Naive thymus-derived CD8-positive, alpha-beta T cell (primary cell): Measurements from ENCODE around the gene SLC51A. TPM values are rescaled to one million over a fixed set of nuclear protein-coding genes. Genes with fewer than 3 reads are reported as not detected.
A peak's percentile ranks its signal among the peaks of the same experiment; 100 is the strongest.

Experiments
- ATAC-seq, 2 donors: fragments of 150-1000 bp; cut with Tn5 transposase in 1 of 2; sonication (Bioruptor Pico), chemical (Tn5 transposase) in 1 of 2; 1 replicate in 1 of 2; 2 replicates in 1 of 2; pipeline ENCODE4 v1.10.0; 2021; ENCODE audit warnings: mild to moderate bottlenecking in 2 of 2, moderate library complexity in 2 of 2
- POLR2A ChIA-PET: fragments of 350-600 bp; sonication (Branson Sonifier 250); formaldehyde crosslinking; loops from one replicate; lab custom pipeline; 2021; ENCODE audit warnings: antibody characterized with exemption; lab: Charles Lee
- DNase-seq, 10 donors: peaks; one replicate each; pipeline versions ENCODE4 v3.0.0 to v3.0.0-alpha.2; 2020 to 2022
- H3K27ac Mint-ChIP-seq, 10 donors: one replicate each; pipeline ENCODE4 v1.8.0; 2020 to 2022; ENCODE audit warnings: mild to moderate bottlenecking in 10 of 10, mixed read lengths in 10 of 10, moderate library complexity in 4 of 10, inconsistent platforms in 1 of 10
- H3K27me3 Mint-ChIP-seq, 5 donors: one replicate each; pipeline ENCODE4 v1.8.0; 2021 to 2022; ENCODE audit warnings: mixed read lengths in 5 of 5
- H3K36me3 Mint-ChIP-seq, 3 donors: one replicate each; pipeline ENCODE4 v1.8.0; 2020 to 2022; ENCODE audit warnings: mixed read lengths in 3 of 3, mild to moderate bottlenecking in 2 of 3, inconsistent platforms in 1 of 3
- H3K4me1 Mint-ChIP-seq, 4 donors: one replicate each; pipeline ENCODE4 v1.8.0; 2021 to 2022; ENCODE audit warnings: mixed read lengths in 4 of 4
- H3K4me3 Mint-ChIP-seq, 10 donors: one replicate each; pipeline ENCODE4 v1.8.0; 2020 to 2022; ENCODE audit warnings: mild to moderate bottlenecking in 10 of 10, mixed read lengths in 10 of 10, moderate library complexity in 6 of 10, inconsistent platforms in 1 of 10
- H3K9me3 Mint-ChIP-seq, 9 donors: one replicate each; pipeline ENCODE4 v1.8.0; 2020 to 2022; ENCODE audit warnings: mixed read lengths in 9 of 9, mild to moderate bottlenecking in 3 of 9, inconsistent platforms in 1 of 9, moderate library complexity in 1 of 9
- polyA plus RNA-seq, 3 donors: library from polyadenylated mRNA; unstranded; fragments of 300-500 nt; fragmentation: Illumina TruSeq; gene quantifications; one replicate each; pipeline ENCODE4 v1.2.3, GENCODE V29; 2021
- total RNA-seq, 8 experiments: library from RNA in 2 of 8; stranded (reverse) in 2 of 8; gene quantifications; one replicate each; pipeline ENCODE4 v1.2.3 and lab custom pipeline; 2021 to 2026

SLC51A gene
- total and polyA plus RNA-seq, 5 experiments from 2014 or later: 0.67 to 0.89 TPM; not detected in 3

GRCh38 chr3:196220991-196221390 lies 4.7 kb downstream of the SLC51A start:
- H3K4me1 Mint-ChIP-seq: peaks cover 6 to 22% (median 15%) of the 10 kb centered on the region in 4 donors
- H3K9me3 Mint-ChIP-seq: no peaks in the 10 kb centered on the region
- H3K36me3 Mint-ChIP-seq: no peaks in the 10 kb centered on the region
- peak overlapping the region in 3 of 10 donors; percentile 15 to 81 (median 43) for H3K27ac Mint-ChIP-seq
- no peak overlapping the region for H3K4me3 Mint-ChIP-seq
- POLR2A ChIA-PET: no interaction called here
- no peak for ATAC-seq
- peaks cover 0 to 3% (median 0%) of the 10 kb centered on the region in 5 donors for H3K27me3 Mint-ChIP-seq
- no peak for DNase-seq

- Mint-ChIP-seq H3K27me3 (peaks cover 0 to 6% (median 0%) of the 10 kb centered on the region in 5 donors), H3K36me3 (no peaks in the 10 kb centered on the region), H3K4me1 (peaks cover 5 to 21% (median 14%) of the 10 kb centered on the region in 4 donors), H3K27ac (peak overlapping the region in 1 of 10 donors; percentile 11), H3K9me3 (no peaks in the 10 kb centered on the region), H3K4me3 (no peak overlapping the region)
- ATAC-seq: no peak
- no peak for DNase-seq
- POLR2A ChIA-PET: interaction anchor here (0.5 kb wide), 1 partner anchor 154 kb away, joined by 4 read pairs; no protein-coding TSS in a partner anchor
Measured at GRCh38 chr3:196222876-196223595, 6.7 kb downstream of the SLC51A start.

GRCh38 chr3:196225086-196225485 lies 8.8 kb downstream of the SLC51A start:
- ATAC-seq: no peak
- Mint-ChIP-seq H3K4me3 (no peak overlapping the region), H3K9me3 (no peaks in the 10 kb centered on the region), H3K36me3 (no peaks in the 10 kb centered on the region), H3K27ac (no peak overlapping the region), H3K27me3 (peaks cover 0 to 6% (median 0%) of the 10 kb centered on the region in 5 donors), H3K4me1 (peaks cover 0 to 5% (median 2%) of the 10 kb centered on the region in 4 donors)
- POLR2A ChIA-PET: interaction anchor here (0.6 kb wide), 1 partner anchor 10 kb away, joined by 3 read pairs; no protein-coding TSS in a partner anchor
- DNase-seq: no peak

- Mint-ChIP-seq H3K36me3 (no peaks in the 10 kb centered on the region), H3K9me3 (no peaks in the 10 kb centered on the region), H3K4me1 (peaks cover 0 to 3% (median under 1%) of the 10 kb centered on the region in 4 donors), H3K27me3 (peaks cover 0 to 6% (median 0%) of the 10 kb centered on the region in 5 donors), H3K4me3 (no peak overlapping the region), H3K27ac (no peak overlapping the region)
- DNase-seq: no peak
- ATAC-seq: no peak
- POLR2A ChIA-PET: no interaction called here
Measured at GRCh38 chr3:196225763-196226364, 9.5 kb downstream of the SLC51A start.

- POLR2A ChIA-PET: no interaction called here
- Mint-ChIP-seq H3K27ac (no peak overlapping the region), H3K27me3 (peaks cover 0 to 6% (median 0%) of the 10 kb centered on the region in 5 donors), H3K36me3 (no peaks in the 10 kb centered on the region), H3K4me1 (peaks cover 0 to 2% (median 0%) of the 10 kb centered on the region in 4 donors), H3K9me3 (no peaks in the 10 kb centered on the region), H3K4me3 (no peak overlapping the region)
- DNase-seq (no peak), ATAC-seq (no peak)
Measured at GRCh38 chr3:196227121-196227561, 10.8 kb downstream of the SLC51A start.

- Mint-ChIP-seq H3K36me3 (no peaks in the 10 kb centered on the region), H3K4me1 (peaks cover 0 to 2% (median 0%) of the 10 kb centered on the region in 4 donors), H3K9me3 (no peaks in the 10 kb centered on the region), H3K27ac (peak overlapping the region in 2 of 10 donors; percentile 35 to 39), H3K4me3 (no peak overlapping the region), H3K27me3 (peaks cover 0 to 6% (median 0%) of the 10 kb centered on the region in 5 donors)
- POLR2A ChIA-PET: no interaction called here
- DNase-seq (no peak), ATAC-seq (no peak)
Measured at GRCh38 chr3:196227629-196228493, 11.5 kb downstream of the SLC51A start.

GRCh38 chr3:196232154-196232881 lies 16.0 kb downstream of the SLC51A start:
- DNase-seq (no peak), ATAC-seq (no peak)
- no peaks in the 10 kb centered on the region for H3K9me3 Mint-ChIP-seq

GRCh38 chr3:196232882-196233251 lies 16.5 kb downstream of the SLC51A start:
- H3K9me3 Mint-ChIP-seq: no peaks in the 10 kb centered on the region
- DNase-seq (no peak), ATAC-seq (no peak)
- H3K27me3 Mint-ChIP-seq: no peaks in the 10 kb centered on the region
- H3K4me3 Mint-ChIP-seq: no peak overlapping the region
- H3K4me1 Mint-ChIP-seq: peaks cover 4 to 11% (median 9%) of the 10 kb centered on the region in 4 donors
- peak overlapping the region in 1 of 10 donors; percentile 8 for H3K27ac Mint-ChIP-seq
- H3K36me3 Mint-ChIP-seq: peaks cover 0 to 11% (median 0%) of the 10 kb centered on the region in 3 donors
- POLR2A ChIA-PET: no interaction called here

More at GRCh38 chr3:196232154-196232881, 16.0 kb downstream of the SLC51A start:
- Mint-ChIP-seq H3K4me3 (no peak overlapping the region), H3K4me1 (peaks cover 4 to 7% (median 6%) of the 10 kb centered on the region in 4 donors), H3K27ac (no peak overlapping the region), H3K27me3 (no peaks in the 10 kb centered on the region), H3K36me3 (peaks cover 0 to 7% (median 0%) of the 10 kb centered on the region in 3 donors)
- POLR2A ChIA-PET: no interaction called here

GRCh38 chr3:196235452-196236122 lies 19.3 kb downstream of the SLC51A start:
- POLR2A ChIA-PET: interaction anchor here (0.6 to 1.2 kb wide), 2 partner anchors 43 to 160 kb away, joined by 3 to 5 read pairs; no protein-coding TSS in a partner anchor
- no peak for DNase-seq
- no peaks in the 10 kb centered on the region for H3K27me3 Mint-ChIP-seq
- H3K4me1 Mint-ChIP-seq: peaks cover 3 to 11% (median 9%) of the 10 kb centered on the region in 4 donors
- no peak overlapping the region for H3K4me3 Mint-ChIP-seq
- no peaks in the 10 kb centered on the region for H3K9me3 Mint-ChIP-seq
- peaks cover 0 to 31% (median 1%) of the 10 kb centered on the region in 3 donors for H3K36me3 Mint-ChIP-seq
- ATAC-seq: no peak
- H3K27ac Mint-ChIP-seq: peak overlapping the region in 6 of 10 donors; percentile 0 to 81 (median 46)

- Mint-ChIP-seq H3K4me3 (no peak overlapping the region), H3K27me3 (no peaks in the 10 kb centered on the region), H3K9me3 (no peaks in the 10 kb centered on the region), H3K27ac (peak overlapping the region in 4 of 10 donors; percentile 0 to 69 (median 38)), H3K36me3 (peaks cover 0 to 37% (median 3%) of the 10 kb centered on the region in 3 donors), H3K4me1 (peaks cover 3 to 11% (median 9%) of the 10 kb centered on the region in 4 donors)
- DNase-seq (no peak), ATAC-seq (no peak)
- POLR2A ChIA-PET: interaction anchor here (1.2 kb wide), 1 partner anchor 161 kb away, joined by 3 read pairs; no protein-coding TSS in a partner anchor
Measured at GRCh38 chr3:196236223-196236622, 19.9 kb downstream of the SLC51A start.

GRCh38 chr3:196237203-196237602 lies 20.9 kb downstream of the SLC51A start:
- no peaks in the 10 kb centered on the region for H3K9me3 Mint-ChIP-seq
- H3K36me3 Mint-ChIP-seq: peaks cover 0 to 47% (median 8%) of the 10 kb centered on the region in 3 donors
- H3K27ac Mint-ChIP-seq: peak overlapping the region in 7 of 10 donors; percentile 11 to 73 (median 43)
- ATAC-seq: peak; percentile 51 to 60
- no peak overlapping the region for H3K4me3 Mint-ChIP-seq
- POLR2A ChIA-PET: no interaction called here
- DNase-seq: peak in 2 of 10 donors; percentile 12 to 35
- no peaks in the 10 kb centered on the region for H3K27me3 Mint-ChIP-seq
- peaks cover 3 to 11% (median 9%) of the 10 kb centered on the region in 4 donors for H3K4me1 Mint-ChIP-seq
